ENCODE results near the gene ABCG1. TPM values are rescaled to one million over a fixed set of nuclear protein-coding genes. Genes with fewer than 3 reads are reported as not detected.

ABCG1 gene
- total and polyA plus RNA-seq, 2 donors (not counting 1 experiment from before 2014, with no cell fraction given): under 0.01 to 0.12 TPM

DNA sequence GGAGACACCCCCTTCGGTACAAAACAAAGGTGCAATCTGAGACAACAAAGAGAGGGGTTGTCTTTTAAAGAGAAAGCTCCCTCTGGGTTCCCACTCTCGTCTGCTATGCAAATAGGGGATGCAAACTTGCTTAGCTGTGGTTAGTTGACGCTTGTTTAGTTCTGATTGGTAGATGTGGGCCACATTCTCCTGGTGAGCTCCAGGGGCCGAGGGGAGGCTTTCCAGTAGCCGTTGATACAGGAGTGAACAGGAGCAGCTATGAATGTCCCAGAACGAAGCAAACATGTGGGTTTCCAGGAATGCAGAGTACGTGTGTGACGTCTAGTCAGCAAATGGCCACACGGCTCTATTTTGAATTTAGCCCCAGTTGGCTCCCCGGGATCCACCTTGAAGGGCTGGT, 117.1 kb downstream of the ABCG1 start:
- no peak overlapping the region for H3K9ac ChIP-seq (ENCODE audit: insufficient read depth, low read length)
- H3K4me3 ChIP-seq (replicated peaks in 1 of 4; ENCODE audit: control extremely low read depth in 1 of 4, insufficient read depth in 1 of 4, low read depth in 3 of 4, low read length in 4 of 4): no peak overlapping the region
- no peak for TF ChIP-seq EZH2 (IDR thresholded peaks at IDR 0.05; ENCODE audit: low read length, missing control alignments)
- TF ChIP-seq, protein P1, sequence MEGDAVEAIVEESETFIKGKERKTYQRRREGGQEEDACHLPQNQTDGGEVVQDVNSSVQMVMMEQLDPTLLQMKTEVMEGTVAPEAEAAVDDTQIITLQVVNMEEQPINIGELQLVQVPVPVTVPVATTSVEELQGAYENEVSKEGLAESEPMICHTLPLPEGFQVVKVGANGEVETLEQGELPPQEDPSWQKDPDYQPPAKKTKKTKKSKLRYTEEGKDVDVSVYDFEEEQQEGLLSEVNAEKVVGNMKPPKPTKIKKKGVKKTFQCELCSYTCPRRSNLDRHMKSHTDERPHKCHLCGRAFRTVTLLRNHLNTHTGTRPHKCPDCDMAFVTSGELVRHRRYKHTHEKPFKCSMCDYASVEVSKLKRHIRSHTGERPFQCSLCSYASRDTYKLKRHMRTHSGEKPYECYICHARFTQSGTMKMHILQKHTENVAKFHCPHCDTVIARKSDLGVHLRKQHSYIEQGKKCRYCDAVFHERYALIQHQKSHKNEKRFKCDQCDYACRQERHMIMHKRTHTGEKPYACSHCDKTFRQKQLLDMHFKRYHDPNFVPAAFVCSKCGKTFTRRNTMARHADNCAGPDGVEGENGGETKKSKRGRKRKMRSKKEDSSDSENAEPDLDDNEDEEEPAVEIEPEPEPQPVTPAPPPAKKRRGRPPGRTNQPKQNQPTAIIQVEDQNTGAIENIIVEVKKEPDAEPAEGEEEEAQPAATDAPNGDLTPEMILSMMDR (conservative IDR thresholded peaks at IDR 0.05 in 1 of 2, IDR thresholded peaks at IDR 0.05 in 1 of 2; ENCODE audit: low read depth in 1 of 2, low read length in 2 of 2): no peak
- H3K79me2 ChIP-seq (ENCODE audit: control insufficient read depth, insufficient read depth, low read length): no peaks in the 10 kb centered on the region
- H3K27me3 ChIP-seq (ENCODE audit: control insufficient read depth, insufficient read depth, low read length): peaks cover 2% of the 10 kb centered on the region
- no peak overlapping the region for H3K4me2 ChIP-seq (ENCODE audit: extremely low read depth, insufficient read depth, low read length)
- H3K36me3 ChIP-seq (ENCODE audit: control insufficient read depth, insufficient read depth, low read length): no peaks in the 10 kb centered on the region
- no peaks in the 10 kb centered on the region for H4K20me1 ChIP-seq (ENCODE audit: control insufficient read depth, extremely low read depth, insufficient read depth, low read length)
- H3K27ac ChIP-seq (ENCODE audit: insufficient read depth, low read length): no peak overlapping the region
- no peak overlapping the region for H2AFZ ChIP-seq (ENCODE audit: low read length)
- H3K4me1 ChIP-seq (ENCODE audit: control insufficient read depth, extremely low read depth, insufficient read depth, low read length): no peaks in the 10 kb centered on the region
- peak; percentile 1 to 3 for DNase-seq (ENCODE audit: low read depth in 2 of 2)
- H3K9me3 ChIP-seq (ENCODE audit: control insufficient read depth, insufficient read depth, low read depth, low read length): no peaks in the 10 kb centered on the region

DNA sequence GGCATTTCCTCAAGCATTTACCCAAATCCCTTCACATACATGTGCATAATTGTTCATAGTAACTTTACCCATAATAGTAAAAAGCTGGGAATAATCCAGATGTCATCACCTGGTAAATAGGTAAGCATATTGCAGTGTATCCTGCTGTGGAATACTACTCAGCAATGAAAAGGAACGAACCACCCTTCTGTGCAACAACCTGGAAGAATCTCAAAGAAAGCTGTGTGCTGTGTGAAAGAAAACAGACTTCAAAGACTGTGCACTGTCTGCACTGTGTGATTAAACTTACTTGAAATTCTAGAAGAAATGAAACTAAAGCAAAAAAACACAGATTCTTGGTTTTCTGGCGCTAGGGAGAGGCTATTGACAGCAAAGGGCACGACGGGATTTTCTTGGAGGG, 118.3 kb downstream of the ABCG1 start:
- no peaks in the 10 kb centered on the region for H4K20me1 ChIP-seq (ENCODE audit: control insufficient read depth, extremely low read depth, insufficient read depth, low read length)
- no peak overlapping the region for H3K4me3 ChIP-seq (replicated peaks in 1 of 4; ENCODE audit: control extremely low read depth in 1 of 4, insufficient read depth in 1 of 4, low read depth in 3 of 4, low read length in 4 of 4)
- H3K79me2 ChIP-seq (ENCODE audit: control insufficient read depth, insufficient read depth, low read length): no peaks in the 10 kb centered on the region
- no peak overlapping the region for H3K27ac ChIP-seq (ENCODE audit: insufficient read depth, low read length)
- DNase-seq (ENCODE audit: low read depth in 2 of 2): no peak
- no peaks in the 10 kb centered on the region for H3K4me1 ChIP-seq (ENCODE audit: control insufficient read depth, extremely low read depth, insufficient read depth, low read length)
- H3K4me2 ChIP-seq (ENCODE audit: extremely low read depth, insufficient read depth, low read length): no peak overlapping the region
- peaks cover 2% of the 10 kb centered on the region for H3K27me3 ChIP-seq (ENCODE audit: control insufficient read depth, insufficient read depth, low read length)
- H3K36me3 ChIP-seq (ENCODE audit: control insufficient read depth, insufficient read depth, low read length): no peaks in the 10 kb centered on the region
- H3K9ac ChIP-seq (ENCODE audit: insufficient read depth, low read length): no peak overlapping the region
- no peaks in the 10 kb centered on the region for H3K9me3 ChIP-seq (ENCODE audit: control insufficient read depth, insufficient read depth, low read depth, low read length)
- TF ChIP-seq, protein P1 (conservative IDR thresholded peaks at IDR 0.05 in 1 of 2, IDR thresholded peaks at IDR 0.05 in 1 of 2; ENCODE audit: low read depth in 1 of 2, low read length in 2 of 2): no peak
- no peak for TF ChIP-seq EZH2 (IDR thresholded peaks at IDR 0.05; ENCODE audit: low read length, missing control alignments)
- H2AFZ ChIP-seq (ENCODE audit: low read length): no peak overlapping the region

DNA sequence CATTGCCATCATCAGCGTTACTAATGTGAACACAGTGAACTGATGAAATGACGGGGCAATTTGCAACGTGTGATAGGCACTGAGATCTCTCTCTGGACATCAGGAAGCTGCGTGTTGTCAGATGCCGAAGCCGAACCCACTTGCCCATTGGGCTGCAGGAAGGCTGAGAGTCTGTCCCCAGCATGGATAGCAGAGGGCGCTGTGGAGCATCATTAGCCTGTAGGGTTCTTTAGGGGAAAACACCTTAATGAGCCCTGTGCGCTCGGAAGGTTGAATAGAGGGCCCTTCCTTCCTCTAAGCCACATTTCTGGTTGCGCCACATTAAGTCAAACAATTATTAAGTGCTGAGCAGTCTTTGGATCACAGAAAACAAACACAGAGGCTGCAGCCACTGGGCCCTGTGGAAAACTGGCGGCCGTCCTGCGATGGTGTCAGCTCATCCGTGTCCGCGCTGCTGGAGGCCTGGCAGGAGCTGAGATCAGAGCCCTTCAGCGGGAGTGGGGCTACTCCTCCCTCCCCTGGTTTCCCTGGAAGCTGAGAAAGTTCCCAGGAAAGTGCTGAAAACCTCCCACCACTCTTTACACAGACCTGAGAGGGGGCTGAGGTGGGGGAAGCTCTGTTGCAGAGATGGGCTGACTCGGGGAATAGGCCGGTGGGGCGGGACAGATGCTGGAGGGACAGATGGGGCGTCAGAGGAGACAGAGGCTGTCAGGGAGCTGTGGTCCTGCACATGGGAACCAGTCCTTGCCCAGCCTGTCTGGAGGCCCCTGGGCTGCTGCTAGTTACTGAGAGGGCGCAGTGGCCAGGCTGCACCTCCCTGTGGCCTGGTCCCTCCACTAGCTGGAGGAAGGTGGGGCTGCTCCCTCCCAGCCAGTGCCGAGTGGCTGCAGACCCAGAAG, 119.1 kb downstream of the ABCG1 start:
- Histone ChIP-seq H3K27me3 (ENCODE audit: control insufficient read depth, insufficient read depth, low read length) (peaks cover 2% of the 10 kb centered on the region), H3K79me2 (ENCODE audit: control insufficient read depth, insufficient read depth, low read length) (no peaks in the 10 kb centered on the region), H3K4me1 (ENCODE audit: control insufficient read depth, extremely low read depth, insufficient read depth, low read length) (no peaks in the 10 kb centered on the region), H3K36me3 (ENCODE audit: control insufficient read depth, insufficient read depth, low read length) (no peaks in the 10 kb centered on the region), H2AFZ (ENCODE audit: low read length) (no peak overlapping the region), H3K27ac (ENCODE audit: insufficient read depth, low read length) (no peak overlapping the region), H3K4me2 (ENCODE audit: extremely low read depth, insufficient read depth, low read length) (no peak overlapping the region), H3K9me3 (ENCODE audit: control insufficient read depth, insufficient read depth, low read depth, low read length) (no peaks in the 10 kb centered on the region), H3K4me3 (replicated peaks in 1 of 4; ENCODE audit: control extremely low read depth in 1 of 4, insufficient read depth in 1 of 4, low read depth in 3 of 4, low read length in 4 of 4) (no peak overlapping the region), H3K9ac (ENCODE audit: insufficient read depth, low read length) (no peak overlapping the region), H4K20me1 (ENCODE audit: control insufficient read depth, extremely low read depth, insufficient read depth, low read length) (no peaks in the 10 kb centered on the region)
- no peak for TF ChIP-seq EZH2 (IDR thresholded peaks at IDR 0.05; ENCODE audit: low read length, missing control alignments)
- TF ChIP-seq, protein P1 (conservative IDR thresholded peaks at IDR 0.05 in 1 of 2, IDR thresholded peaks at IDR 0.05 in 1 of 2; ENCODE audit: low read depth in 1 of 2, low read length in 2 of 2): peak; percentile 31 to 72
- peak; percentile 35 to 50 for DNase-seq (ENCODE audit: low read depth in 2 of 2)
